HepG2 (cell line): ENCODE data around the gene SENP6. TPM values are rescaled to one million over a fixed set of nuclear protein-coding genes. Genes with fewer than 3 reads are reported as not detected.

Experiments
- ADNP ChIP-seq: sonication (generic); formaldehyde crosslinking; IDR thresholded peaks from 2 replicates; pipeline ENCODE4 v1.4.0; 2020; ENCODE audit warnings: missing genetic modification reagents
- ATF1 ChIP-seq: IDR thresholded peaks from 2 replicates; pipeline ENCODE4 v1.6.1; 2016; ENCODE audit warnings: mild to moderate bottlenecking, control low read depth
- BHLHE40 ChIP-seq: IDR thresholded peaks from 2 replicates; pipeline ENCODE4 v1.6.1; 2011; ENCODE audit warnings: low read length, improper control_type of control experiment
- CHD2 ChIP-seq: IDR thresholded peaks from 2 replicates; pipeline ENCODE4 v1.6.1; 2011; ENCODE audit warnings: low read depth, low read length, improper control_type of control experiment
- EED ChIP-seq: sonication (generic); formaldehyde crosslinking; IDR thresholded peaks from 2 replicates; pipeline ENCODE4 v1.5.0; 2020; ENCODE audit warnings: mild to moderate bottlenecking, missing genetic modification reagents
- FOXK2 ChIP-seq: fragments of 450-650 bp; IDR thresholded peaks from 2 replicates; pipeline ENCODE4 v1.6.1; 2016
- GATAD2A ChIP-seq: IDR thresholded peaks from 2 replicates; pipeline ENCODE4 v1.6.1; 2016
- NFATC3 ChIP-seq: sonication (generic); formaldehyde crosslinking; IDR thresholded peaks from 2 replicates; pipeline ENCODE4 v1.5.1; 2020; ENCODE audit warnings: mild to moderate bottlenecking, missing genetic modification reagents
- PPARG ChIP-seq: conservative IDR thresholded peaks from 2 replicates; pipeline ENCODE4 v1.6.1; 2016; ENCODE audit warnings: missing biosample characterization, missing genetic modification reagents
- PRPF4 ChIP-seq: fragments of 200-400 bp; formaldehyde crosslinking; IDR thresholded peaks from 2 replicates; pipeline ENCODE4 v1.6.1; 2016; ENCODE audit warnings: low read length, low read depth; ENCODE audit not compliant: poor library complexity, severe bottlenecking
- RXRB ChIP-seq: IDR thresholded peaks from 2 replicates; pipeline ENCODE4 v1.6.1; 2016; ENCODE audit warnings: borderline replicate concordance, missing genetic modification reagents, missing compliant biosample characterization
- SP5 ChIP-seq: IDR thresholded peaks from 2 replicates; pipeline ENCODE4 v1.6.1; 2016; ENCODE audit warnings: low read depth, borderline replicate concordance
- ZNF264 ChIP-seq: sonication (generic); formaldehyde crosslinking; IDR thresholded peaks from 2 replicates; pipeline ENCODE4 v1.4.0; 2020; ENCODE audit warnings: missing genetic modification reagents
- ZNF451 ChIP-seq: sonication (generic); formaldehyde crosslinking; IDR thresholded peaks from 2 replicates; pipeline ENCODE4 v1.5.0; 2020; ENCODE audit warnings: mild to moderate bottlenecking, missing genetic modification reagents
- ZNF547 ChIP-seq: sonication (generic); formaldehyde crosslinking; IDR thresholded peaks from 2 replicates; pipeline ENCODE4 v1.5.1; 2020; ENCODE audit warnings: mild to moderate bottlenecking, missing genetic modification reagents
- ZNF562 ChIP-seq: sonication (generic); formaldehyde crosslinking; IDR thresholded peaks from 2 replicates; pipeline ENCODE4 v1.8.0; 2022; ENCODE audit warnings: missing genetic modification reagents, borderline replicate concordance
- ZNF567 ChIP-seq: sonication (generic); formaldehyde crosslinking; IDR thresholded peaks from 2 replicates; pipeline ENCODE4 v1.8.1; 2023; ENCODE audit warnings: mild to moderate bottlenecking, missing genetic modification reagents, borderline replicate concordance
- ZNF589 ChIP-seq: sonication (generic); formaldehyde crosslinking; conservative IDR thresholded peaks from 2 replicates; pipeline ENCODE4 v1.8.0; 2022; ENCODE audit warnings: mild to moderate bottlenecking, moderate library complexity, missing genetic modification reagents
- ZNF782 ChIP-seq: sonication (generic); formaldehyde crosslinking; IDR thresholded peaks from 2 replicates; pipeline ENCODE4 v1.4.0; 2020; ENCODE audit warnings: missing genetic modification reagents, mild to moderate bottlenecking, borderline replicate concordance
- polyA plus RNA-seq, 8 experiments: library from polyadenylated mRNA; depleted of rRNA in 3 of 8; stranded (reverse) in 7 of 8; unstranded in 1 of 8; fragments of >200 nt; fragmentation: Illumina TruSeq in 4 of 8; extraction: Trizol in 4 of 8; gene quantifications; 2 replicates each; pipeline versions ENCODE4 v1.2.1 to v1.2.3, GENCODE V29; 2011 to 2016; ENCODE audit warnings: low read depth in 4 of 8, missing spikeins in 1 of 8, mixed read lengths in 1 of 8; ENCODE audit not compliant: insufficient read depth in 1 of 8
- total RNA-seq, 5 experiments: library from RNA; depleted of rRNA; stranded (reverse); fragments of >200 nt; fragmentation: Illumina TruSeq; extraction: Trizol; gene quantifications; 2 replicates each; pipeline ENCODE4 v1.2.3, GENCODE V29; 2016; ENCODE audit warnings: low read depth in 1 of 5
- TF ChIP-seq, protein P1 (sequence below): sonication (generic); formaldehyde crosslinking; IDR thresholded peaks from 2 replicates; pipeline ENCODE4 v1.5.1; 2020; ENCODE audit warnings: missing genetic modification reagents, mild to moderate bottlenecking, borderline replicate concordance
- TF ChIP-seq, protein P2 (sequence below): sonication (generic); formaldehyde crosslinking; IDR thresholded peaks from 2 replicates; pipeline ENCODE4 v1.4.0; 2020; ENCODE audit warnings: missing genetic modification reagents
- TF ChIP-seq, protein P3 (sequence below): sonication (generic); formaldehyde crosslinking; IDR thresholded peaks from 2 replicates; pipeline ENCODE4 v1.8.1; 2022; ENCODE audit warnings: mild to moderate bottlenecking, missing genetic modification reagents
- TF ChIP-seq, protein P4 (sequence below): sonication (generic); formaldehyde crosslinking; IDR thresholded peaks from 2 replicates; pipeline ENCODE4 v1.8.1; 2023; ENCODE audit warnings: mild to moderate bottlenecking, missing genetic modification reagents, borderline replicate concordance
- TF ChIP-seq, protein P5 (sequence below): sonication (generic); formaldehyde crosslinking; IDR thresholded peaks from 2 replicates; pipeline ENCODE4 v1.5.1; 2020; ENCODE audit warnings: missing genetic modification reagents, mild to moderate bottlenecking, borderline replicate concordance

The SENP6 gene
- total and polyA plus RNA-seq, 2 of the 13 experiments (the other 11 are each of a cell fraction or from before 2014, with no cell fraction given) = 21.9 to 50.1 TPM

DNA sequence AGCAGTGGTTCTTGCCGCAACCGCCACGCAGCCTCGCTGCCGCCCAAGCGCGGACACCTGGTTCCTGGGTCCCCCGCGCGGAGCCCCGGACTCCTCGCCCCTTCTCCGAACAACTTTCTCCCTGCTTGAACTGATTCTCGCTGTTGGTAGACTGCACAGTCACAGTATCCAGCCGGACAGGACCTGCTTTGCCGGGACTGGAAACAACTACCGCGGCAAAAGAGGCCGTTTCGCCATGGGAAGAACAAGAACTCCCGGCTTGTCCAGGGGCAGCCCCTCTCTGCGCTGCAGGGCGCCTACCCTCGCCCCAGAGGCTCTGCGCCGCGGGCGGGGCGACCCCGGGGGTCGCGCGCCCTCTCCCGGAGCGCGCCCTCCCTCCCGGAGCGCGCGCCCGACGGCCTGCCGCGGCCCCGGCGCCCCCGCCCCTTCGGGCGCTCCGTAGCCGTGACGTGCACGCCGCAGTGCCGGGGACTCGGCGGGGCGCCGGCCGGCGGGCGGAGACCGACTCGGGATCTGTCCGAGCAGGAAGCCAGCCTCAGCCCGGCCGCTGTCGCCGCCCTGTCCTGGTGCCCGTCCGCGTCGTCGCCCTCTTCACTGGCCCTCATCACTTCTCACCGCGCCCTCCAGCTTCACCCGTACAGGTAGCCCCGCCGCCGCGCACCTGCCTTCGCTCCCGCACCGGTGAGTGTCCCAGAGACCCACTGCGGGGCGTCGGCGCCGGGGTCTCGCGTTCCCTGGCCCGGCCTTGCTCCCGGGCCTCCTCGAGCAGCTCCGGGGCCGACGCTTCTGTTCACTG is 147.3 kb downstream of the SENP6 start, which contains the start of gene MYO6 (continued):
- TF ChIP-seq, protein P1, sequence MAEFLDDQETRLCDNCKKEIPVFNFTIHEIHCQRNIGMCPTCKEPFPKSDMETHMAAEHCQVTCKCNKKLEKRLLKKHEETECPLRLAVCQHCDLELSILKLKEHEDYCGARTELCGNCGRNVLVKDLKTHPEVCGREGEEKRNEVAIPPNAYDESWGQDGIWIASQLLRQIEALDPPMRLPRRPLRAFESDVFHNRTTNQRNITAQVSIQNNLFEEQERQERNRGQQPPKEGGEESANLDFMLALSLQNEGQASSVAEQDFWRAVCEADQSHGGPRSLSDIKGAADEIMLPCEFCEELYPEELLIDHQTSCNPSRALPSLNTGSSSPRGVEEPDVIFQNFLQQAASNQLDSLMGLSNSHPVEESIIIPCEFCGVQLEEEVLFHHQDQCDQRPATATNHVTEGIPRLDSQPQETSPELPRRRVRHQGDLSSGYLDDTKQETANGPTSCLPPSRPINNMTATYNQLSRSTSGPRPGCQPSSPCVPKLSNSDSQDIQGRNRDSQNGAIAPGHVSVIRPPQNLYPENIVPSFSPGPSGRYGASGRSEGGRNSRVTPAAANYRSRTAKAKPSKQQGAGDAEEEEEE (CRISPR knock-in tag) = no peak
- TF ChIP-seq ADNP (no peak), RXRB (0 out of 2 replicates have a peak, but pooled peaks have one; percentile 5), ZNF562 (CRISPR knock-in tag) (no peak), PRPF4 (no peak), NFATC3 (no peak), ZNF451 (CRISPR knock-in tag) (no peak), ZNF567 (no peak), ZNF589 (CRISPR knock-in tag) (no peak), ZNF782 (CRISPR knock-in tag) (peak; percentile 7; the same call in 1 of the 2 replicates), CHD2 (no peak), ZNF264 (CRISPR knock-in tag) (0 out of 2 replicates have a peak, but pooled peaks have one; percentile 12), BHLHE40 (no peak), GATAD2A (CRISPR knock-in tag) (no peak), PPARG (CRISPR knock-in tag) (no peak), ZNF547 (CRISPR knock-in tag) (peak; percentile 9), ATF1 (CRISPR knock-in tag) (no peak), FOXK2 (no peak), SP5 (CRISPR knock-in tag) (no peak), EED (CRISPR knock-in tag) (0 out of 2 replicates have a peak, but pooled peaks have one; percentile 55)
- TF ChIP-seq, protein P2, sequence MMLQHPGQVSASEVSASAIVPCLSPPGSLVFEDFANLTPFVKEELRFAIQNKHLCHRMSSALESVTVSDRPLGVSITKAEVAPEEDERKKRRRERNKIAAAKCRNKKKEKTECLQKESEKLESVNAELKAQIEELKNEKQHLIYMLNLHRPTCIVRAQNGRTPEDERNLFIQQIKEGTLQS = no peak
- TF ChIP-seq, protein P3, sequence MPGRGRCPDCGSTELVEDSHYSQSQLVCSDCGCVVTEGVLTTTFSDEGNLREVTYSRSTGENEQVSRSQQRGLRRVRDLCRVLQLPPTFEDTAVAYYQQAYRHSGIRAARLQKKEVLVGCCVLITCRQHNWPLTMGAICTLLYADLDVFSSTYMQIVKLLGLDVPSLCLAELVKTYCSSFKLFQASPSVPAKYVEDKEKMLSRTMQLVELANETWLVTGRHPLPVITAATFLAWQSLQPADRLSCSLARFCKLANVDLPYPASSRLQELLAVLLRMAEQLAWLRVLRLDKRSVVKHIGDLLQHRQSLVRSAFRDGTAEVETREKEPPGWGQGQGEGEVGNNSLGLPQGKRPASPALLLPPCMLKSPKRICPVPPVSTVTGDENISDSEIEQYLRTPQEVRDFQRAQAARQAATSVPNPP (CRISPR knock-in tag) = no peak
- TF ChIP-seq, protein P4, sequence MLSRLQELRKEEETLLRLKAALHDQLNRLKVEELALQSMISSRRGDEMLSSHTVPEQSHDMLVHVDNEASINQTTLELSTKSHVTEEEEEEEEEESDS (CRISPR knock-in tag) = no peak
- TF ChIP-seq, protein P5, sequence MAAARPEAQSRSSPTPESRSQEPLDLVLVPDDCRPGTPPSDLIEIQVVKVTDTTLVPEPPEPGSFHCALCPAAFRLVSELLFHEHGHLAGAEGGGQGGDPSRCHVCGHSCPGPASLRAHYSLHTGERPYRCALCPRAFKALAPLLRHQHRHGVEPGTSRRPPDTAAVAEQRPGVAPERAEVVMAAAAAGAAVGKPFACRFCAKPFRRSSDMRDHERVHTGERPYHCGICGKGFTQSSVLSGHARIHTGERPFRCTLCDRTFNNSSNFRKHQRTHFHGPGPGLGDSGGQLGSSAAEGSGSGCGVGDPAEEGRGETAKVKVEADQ (CRISPR knock-in tag) = 0 out of 2 replicates have a peak, but pooled peaks have one; percentile 28
